ENCODE measurements around the gene MRM1. TPM values are rescaled to one million over a fixed set of nuclear protein-coding genes. Genes with fewer than 3 reads are reported as not detected.

MRM1 gene
- total and polyA plus RNA-seq, 2 experiments from 2014 or later: 7.6 to 20.4 TPM

- peaks cover 25% of the 10 kb centered on the region for H4K20me1 ChIP-seq (replicated peaks; ENCODE audit: insufficient read depth)
- Mint-ChIP-seq H3K36me3 (ENCODE audit: low read depth) (peaks cover 35% of the 10 kb centered on the region), H3K27me3 (ENCODE audit: insufficient read depth, low read depth, poor library complexity) (peaks cover 19% of the 10 kb centered on the region), H3K4me3 (peak overlapping the region; percentile 87), H3K4me1 (peaks cover 25% of the 10 kb centered on the region), H3K27ac (0 out of 2 replicates have a peak overlapping the region, but pooled peaks have one; percentile 30), H3K9me3 (no peaks in the 10 kb centered on the region)
- H3K4me2 ChIP-seq: peak overlapping the region; percentile 91
- H3K27ac ChIP-seq (ENCODE audit: low read depth): peak overlapping the region; percentile 86
- H3K9me2 ChIP-seq (ENCODE audit: insufficient read depth): no peaks in the 10 kb centered on the region
- H3K4me3 ChIP-seq: peak overlapping the region; percentile 92
- peaks cover 23% of the 10 kb centered on the region for H3K4me1 ChIP-seq (ENCODE audit: insufficient read depth)
- peak; percentile 14 for ATAC-seq
- TF ChIP-seq POLR2AphosphoS5 (IDR thresholded peaks at IDR 0.05; ENCODE audit: low read depth) (no peak; the same call in 1 of the 2 replicates), ETS1 (IDR thresholded peaks at IDR 0.05) (no peak), NANOG (IDR thresholded peaks at IDR 0.05; ENCODE audit: borderline replicate concordance) (no peak), ZNF114 (CRISPR knock-in tag; IDR thresholded peaks at IDR 0.05) (no peak), CTCF (conservative IDR thresholded peaks at IDR 0.05; ENCODE audit: low read depth in 2 of 2) (no peak), ZNF462 (CRISPR knock-in tag; IDR thresholded peaks at IDR 0.05) (no peak), EZH2 (IDR thresholded peaks at IDR 0.05; ENCODE audit: low read depth, unreplicated experiment) (no peak), REST (IDR thresholded peaks at IDR 0.05; ENCODE audit: unreplicated experiment) (no peak), EZH2phosphoT487 (IDR thresholded peaks at IDR 0.05; ENCODE audit: unreplicated experiment) (no peak), ZNF331 (CRISPR knock-in tag; IDR thresholded peaks at IDR 0.05; ENCODE audit: low read depth) (no peak), JUNB (IDR thresholded peaks at IDR 0.05; ENCODE audit: unreplicated experiment) (no peak)
- peak overlapping the region; percentile 94 for H2AFZ ChIP-seq
- no peaks in the 10 kb centered on the region for H3K36me3 ChIP-seq (ENCODE audit: insufficient read depth)
- peaks cover 15% of the 10 kb centered on the region for H3F3A ChIP-seq (replicated peaks; ENCODE audit: low read depth)
- DNase-seq (ENCODE audit: low spot score): peak; percentile 46
- H3K79me2 ChIP-seq (replicated peaks; ENCODE audit: insufficient read depth): peaks cover 39% of the 10 kb centered on the region
- no peaks in the 10 kb centered on the region for H3K27me3 ChIP-seq (ENCODE audit: insufficient read depth)
These were observed 806 bp downstream of the MRM1 start for GRCh38 chr17:36602030-36602748.
